Tibial artery (tissue), 4 donors: ENCODE results near the gene DEGS1.
A peak's percentile ranks its signal among the peaks of the same experiment; 100 is the strongest.

ENCODE experiments used
- DNase-seq, 2 donors: peaks; one replicate each; pipeline ENCODE4 v3.0.0-alpha.2; 2019
- H3K27ac ChIP-seq, 2 donors: fragments of 200-600 bp; sonication (generic) in 1 of 2; 1 replicate in 1 of 2; 2 replicates in 1 of 2; pipeline ENCODE4 v1.5.1; 2018 to 2019; ENCODE audit warnings: mild to moderate bottlenecking in 1 of 2
- H3K27me3 ChIP-seq, 2 donors: fragments of 200-600 bp; sonication (generic) in 1 of 2; one replicate each; pipeline versions ENCODE4 v1.5.1 to v1.6.0; 2016 to 2019
- H3K36me3 ChIP-seq, 3 donors: fragments of 200-600 bp; sonication (generic) in 2 of 3; one replicate each; pipeline ENCODE4 v1.5.1; 2016 to 2019; ENCODE audit warnings: mild to moderate bottlenecking in 2 of 3
- H3K4me1 ChIP-seq, 4 donors: fragments of 200-600 bp; sonication (generic) in 2 of 4; 1 replicate in 3 of 4; 2 replicates in 1 of 4; pipeline ENCODE4 v1.5.1; 2016 to 2019
- H3K4me3 ChIP-seq, 2 donors: fragments of 200-600 bp; sonication (generic) in 1 of 2; 1 replicate in 1 of 2; 2 replicates in 1 of 2; pipeline ENCODE4 v1.5.1; 2018 to 2019; ENCODE audit warnings: mild to moderate bottlenecking in 2 of 2
- H3K9me3 ChIP-seq, 3 donors: fragments of 200-600 bp; sonication (generic) in 1 of 3; one replicate each; pipeline ENCODE4 v1.5.1; 2016 to 2019
- CTCF ChIP-seq, 2 experiments: fragments of 200-600 bp in 1 of 2; fragments of 450-650 bp in 1 of 2; IDR thresholded peaks; one replicate each; pipeline ENCODE4 v1.5.1; 2017 to 2019; ENCODE audit warnings: antibody characterized with exemption in 2 of 2, mild to moderate bottlenecking in 1 of 2, moderate library complexity in 1 of 2
- intact Hi-C: fragments of 100-400 bp; cut with DNase I; formaldehyde crosslinking; loops from one replicate; pipeline ENCODE4 v1.15.0; 2023; ENCODE audit warnings: low total_unique reads

The DEGS1 gene

GRCh38 chr1:224234017-224234416, 51.0 kb downstream of the DEGS1 start:
- no peak for TF ChIP-seq CTCF (IDR thresholded peaks at IDR 0.05)
- intact Hi-C loops, result no loop called here
- H3K36me3 ChIP-seq, result peaks cover 32 to 98% (median 35%) of the 10 kb centered on the region in 3 donors

GRCh38 chr1:224235813-224236493, 52.9 kb downstream of the DEGS1 start:
- H3K9me3 ChIP-seq, result no peaks in the 10 kb centered on the region
- no peak overlapping the region for H3K27ac ChIP-seq
- H3K36me3 ChIP-seq, result peaks cover 14 to 86% (median 21%) of the 10 kb centered on the region in 3 donors
- H3K4me3 ChIP-seq, result no peak overlapping the region
- no peaks in the 10 kb centered on the region for H3K4me1 ChIP-seq
- no peak for TF ChIP-seq CTCF (IDR thresholded peaks at IDR 0.05)
- H3K27me3 ChIP-seq, result no peaks in the 10 kb centered on the region
- peak in 1 of 2 donors; percentile 4 for DNase-seq
- intact Hi-C loops, result no loop called here

More at GRCh38 chr1:224234017-224234416, 51.0 kb downstream of the DEGS1 start:
- H3K9me3 ChIP-seq, result no peaks in the 10 kb centered on the region
- no peaks in the 10 kb centered on the region for H3K4me1 ChIP-seq
- DNase-seq, result no peak
- no peaks in the 10 kb centered on the region for H3K27me3 ChIP-seq
- no peak overlapping the region for H3K4me3 ChIP-seq
- H3K27ac ChIP-seq, result no peak overlapping the region

- Histone ChIP-seq H3K4me3 (no peak overlapping the region), H3K27ac (no peak overlapping the region), H3K36me3 (peaks cover 11 to 73% (median 11%) of the 10 kb centered on the region in 3 donors), H3K4me1 (no peaks in the 10 kb centered on the region), H3K27me3 (no peaks in the 10 kb centered on the region), H3K9me3 (no peaks in the 10 kb centered on the region)
- intact Hi-C loops, result no loop called here
- peak in 1 of 2 donors; percentile 3 for DNase-seq
- TF ChIP-seq CTCF (IDR thresholded peaks at IDR 0.05), result no peak
Observed at GRCh38 chr1:224237119-224237881, 54.3 kb downstream of the DEGS1 start.

GRCh38 chr1:224238212-224238611, 55.2 kb downstream of the DEGS1 start:
- no peak for TF ChIP-seq CTCF (IDR thresholded peaks at IDR 0.05)
- no peaks in the 10 kb centered on the region for H3K9me3 ChIP-seq
- no peaks in the 10 kb centered on the region for H3K27me3 ChIP-seq
- no peaks in the 10 kb centered on the region for H3K4me1 ChIP-seq
- no peak overlapping the region for H3K4me3 ChIP-seq
- DNase-seq, result peak in 1 of 2 donors; percentile 23
- peaks cover 11 to 64% (median 11%) of the 10 kb centered on the region in 3 donors for H3K36me3 ChIP-seq
- H3K27ac ChIP-seq, result no peak overlapping the region
- intact Hi-C loops, result no loop called here

GRCh38 chr1:224238756-224239155, 55.7 kb downstream of the DEGS1 start:
- no peak for TF ChIP-seq CTCF (IDR thresholded peaks at IDR 0.05)
- Histone ChIP-seq H3K27ac (no peak overlapping the region), H3K27me3 (no peaks in the 10 kb centered on the region), H3K4me3 (no peak overlapping the region), H3K9me3 (no peaks in the 10 kb centered on the region), H3K36me3 (peaks cover 11 to 64% (median 11%) of the 10 kb centered on the region in 3 donors), H3K4me1 (no peaks in the 10 kb centered on the region)
- DNase-seq, result no peak
- intact Hi-C loops, result no loop called here
